HEK293 (cell line): ENCODE data around the gene CNGB1.
A peak's percentile ranks its signal among the peaks of the same experiment; 100 is the strongest.
"Not testable (repeated sequence)": the region's sequence is repeated elsewhere in the genome, so short reads cannot be mapped to it uniquely, and the experiment has no call there.

Source experiments
- CTCF ChIA-PET: fragments of 350-600 bp; formaldehyde crosslinking; extraction: SDS; loops from one replicate; lab custom pipeline; 2021; ENCODE audit warnings: antibody characterized with exemption; lab: Yijun Ruan, JAX
- POLR2A ChIA-PET: fragments of 300-600 bp; formaldehyde crosslinking; extraction: SDS; loops from one replicate; lab custom pipeline; 2020; ENCODE audit warnings: antibody characterized with exemption, inconsistent platforms; lab: Yijun Ruan, JAX
- H3K27ac ChIP-seq: fragments of 200-500 bp; sonication (Bioruptor generic); 2 replicates; pipeline ENCODE4 v1.5.1; 2014; ENCODE audit warnings: low read depth, low read length, control low read depth, inconsistent platforms; ENCODE audit errors: extremely low read depth
- H3K36me3 ChIP-seq, 2 experiments: fragments of 200-500 bp in 1 of 2; sonication (Bioruptor generic) in 1 of 2; 1 replicate in 1 of 2; 2 replicates in 1 of 2; pipeline ENCODE4 v1.5.1; 2014 to 2017; ENCODE audit warnings: inconsistent platforms in 2 of 2, low read length in 2 of 2; ENCODE audit not compliant: control insufficient read depth in 2 of 2, insufficient read depth in 1 of 2
- H3K4me1 ChIP-seq: fragments of 200-500 bp; sonication (Bioruptor generic); 2 replicates; pipeline ENCODE4 v1.5.1; 2014; ENCODE audit warnings: mild to moderate bottlenecking, low read length, inconsistent platforms; ENCODE audit not compliant: control insufficient read depth, insufficient read depth
- H3K4me3 ChIP-seq: 2 replicates; pipeline ENCODE4 v1.5.1; 2011; ENCODE audit warnings: low read depth, mild to moderate bottlenecking, control low read depth, low read length, moderate library complexity
- H3K9me3 ChIP-seq: fragments of 200-500 bp; sonication (Bioruptor generic); 2 replicates; pipeline ENCODE4 v1.5.1; 2014; ENCODE audit warnings: low read depth, low read length, inconsistent platforms; ENCODE audit not compliant: control insufficient read depth, insufficient read depth
- EGR2 ChIP-seq: fragments of 450-650 bp; formaldehyde crosslinking; IDR thresholded peaks from 2 replicates; pipeline ENCODE4 v1.5.1; 2016; ENCODE audit warnings: low read depth, missing biosample characterization, missing genetic modification characterization
- SCRT1 ChIP-seq: fragments of 450-650 bp; formaldehyde crosslinking; IDR thresholded peaks from 2 replicates; pipeline ENCODE4 v1.5.1; 2016; ENCODE audit warnings: missing biosample characterization, missing genetic modification characterization, borderline replicate concordance
- ZFHX2 ChIP-seq: fragments of 450-650 bp; formaldehyde crosslinking; conservative IDR thresholded peaks from 2 replicates; pipeline ENCODE4 v1.5.1; 2016; ENCODE audit warnings: missing biosample characterization, missing genetic modification characterization
- ZNF239 ChIP-seq: fragments of 450-650 bp; formaldehyde crosslinking; IDR thresholded peaks from 2 replicates; pipeline ENCODE4 v1.5.1; 2016; ENCODE audit warnings: missing biosample characterization, missing genetic modification characterization
- ZNF341 ChIP-seq: fragments of 450-650 bp; formaldehyde crosslinking; IDR thresholded peaks from 2 replicates; pipeline ENCODE4; 2016; ENCODE audit warnings: low read depth, missing biosample characterization, missing genetic modification characterization
- ZNF610 ChIP-seq: fragments of 450-650 bp; formaldehyde crosslinking; IDR thresholded peaks from 2 replicates; pipeline ENCODE4 v1.5.1; 2016; ENCODE audit warnings: missing biosample characterization, missing genetic modification characterization, borderline replicate concordance
- TF ChIP-seq, protein P1 (sequence below): fragments of 450-650 bp; formaldehyde crosslinking; IDR thresholded peaks from 2 replicates; pipeline ENCODE4 v1.5.1; 2016; ENCODE audit warnings: missing biosample characterization, missing genetic modification characterization
- TF ChIP-seq, protein P2 (sequence below): fragments of 450-650 bp; formaldehyde crosslinking; optimal IDR thresholded peaks from 2 replicates; pipeline ENCODE3; 2016; ENCODE audit warnings: missing biosample characterization, mild to moderate bottlenecking, missing genetic modification characterization
- TF ChIP-seq, protein P3 (sequence below): fragments of 450-650 bp; formaldehyde crosslinking; IDR thresholded peaks from 2 replicates; pipeline ENCODE4 v1.5.1; 2016; ENCODE audit warnings: missing biosample characterization, missing genetic modification characterization
- TF ChIP-seq, protein P4 (sequence below): fragments of 450-650 bp; IDR thresholded peaks from 2 replicates; pipeline ENCODE4 v1.5.1; 2018; ENCODE audit warnings: missing biosample characterization, mild to moderate bottlenecking, missing genetic modification characterization
- TF ChIP-seq, protein P5 (sequence below): fragments of 450-650 bp; formaldehyde crosslinking; IDR thresholded peaks from 2 replicates; pipeline ENCODE4 v1.5.1; 2016; ENCODE audit warnings: missing biosample characterization, missing genetic modification characterization
- TF ChIP-seq, protein P6 (sequence below): fragments of 450-650 bp; formaldehyde crosslinking; IDR thresholded peaks from 2 replicates; pipeline ENCODE4 v1.5.1; 2016; ENCODE audit warnings: missing biosample characterization, missing genetic modification characterization
- TF ChIP-seq, protein P7 (sequence below): fragments of 450-650 bp; formaldehyde crosslinking; IDR thresholded peaks from 2 replicates; pipeline ENCODE4 v1.5.1; 2017; ENCODE audit warnings: missing biosample characterization, missing genetic modification characterization

Gene CNGB1

DNA sequence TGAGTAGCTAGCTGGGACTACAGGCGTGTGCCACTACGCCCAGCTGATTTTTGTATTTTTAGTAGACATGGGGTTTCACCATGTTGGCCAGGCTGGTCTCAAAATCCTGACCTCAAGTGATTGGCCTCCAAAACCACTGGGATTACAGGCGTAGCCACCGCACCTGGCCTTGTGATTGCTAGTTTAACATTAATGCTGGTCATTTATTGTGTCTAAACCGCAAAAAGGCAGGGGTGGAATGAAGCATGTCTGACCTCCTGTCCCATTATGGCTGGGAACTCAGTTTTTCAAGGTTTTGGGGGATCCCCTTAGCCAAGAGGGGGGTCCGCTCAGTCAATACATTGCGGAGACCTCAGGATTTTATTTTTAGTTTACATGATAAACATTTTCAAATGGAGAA, 10.7 kb upstream of the CNGB1 start (continued):
- TF ChIP-seq, protein P1, sequence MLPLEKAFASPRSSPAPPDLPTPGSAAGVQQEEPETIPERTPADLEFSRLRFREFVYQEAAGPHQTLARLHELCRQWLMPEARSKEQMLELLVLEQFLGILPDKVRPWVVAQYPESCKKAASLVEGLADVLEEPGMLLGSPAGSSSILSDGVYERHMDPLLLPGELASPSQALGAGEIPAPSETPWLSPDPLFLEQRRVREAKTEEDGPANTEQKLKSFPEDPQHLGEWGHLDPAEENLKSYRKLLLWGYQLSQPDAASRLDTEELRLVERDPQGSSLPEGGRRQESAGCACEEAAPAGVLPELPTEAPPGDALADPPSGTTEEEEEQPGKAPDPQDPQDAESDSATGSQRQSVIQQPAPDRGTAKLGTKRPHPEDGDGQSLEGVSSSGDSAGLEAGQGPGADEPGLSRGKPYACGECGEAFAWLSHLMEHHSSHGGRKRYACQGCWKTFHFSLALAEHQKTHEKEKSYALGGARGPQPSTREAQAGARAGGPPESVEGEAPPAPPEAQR (tag by site-specific recombination): no peak

DNA sequence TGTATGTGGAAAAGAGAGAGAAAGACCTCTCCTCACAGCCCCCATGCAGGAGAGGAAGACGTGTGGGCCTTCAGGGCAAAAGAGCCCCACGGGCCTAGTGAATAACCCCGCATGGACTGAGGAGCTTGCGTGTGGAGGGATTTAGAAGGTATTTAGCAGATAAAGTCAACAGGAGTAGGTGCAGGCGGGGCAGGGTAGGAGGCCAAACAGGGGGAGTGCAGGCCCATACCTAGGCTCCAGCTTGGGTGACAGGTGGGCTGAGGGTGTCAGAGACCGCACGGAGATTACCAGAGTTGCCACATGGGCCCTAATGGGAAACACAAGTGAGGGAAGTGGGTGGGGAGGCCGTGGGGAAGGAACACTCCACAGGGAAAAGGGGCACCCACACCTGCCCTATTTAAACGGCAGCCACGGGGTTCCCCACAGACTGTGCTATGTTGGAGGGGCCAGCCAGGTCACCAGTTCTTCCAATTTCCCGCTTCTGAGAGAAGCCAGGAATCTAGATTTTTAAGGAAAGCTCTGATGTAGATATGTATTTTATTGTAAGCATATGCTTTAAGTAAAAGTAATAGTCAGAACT, 8.2 kb upstream of the CNGB1 start:
- Histone ChIP-seq H3K36me3 (no peaks in the 10 kb centered on the region), H3K9me3 (no peaks in the 10 kb centered on the region), H3K4me1 (no peaks in the 10 kb centered on the region), H3K27ac (no peak overlapping the region), H3K4me3 (no peak overlapping the region)
- CTCF ChIA-PET: interaction anchor here (0.6 to 0.7 kb wide), 2 partner anchors 116 to 146 kb away, joined by 3 read pairs; no protein-coding TSS in a partner anchor
- POLR2A ChIA-PET: no interaction called here
- TF ChIP-seq EGR2 (tag by site-specific recombination) (peak; percentile 40; the same call in 1 of the 2 replicates), ZFHX2 (tag by site-specific recombination) (0 out of 2 replicates have a peak, but pooled peaks have one; percentile 9), ZNF610 (tag by site-specific recombination) (no peak)

DNA sequence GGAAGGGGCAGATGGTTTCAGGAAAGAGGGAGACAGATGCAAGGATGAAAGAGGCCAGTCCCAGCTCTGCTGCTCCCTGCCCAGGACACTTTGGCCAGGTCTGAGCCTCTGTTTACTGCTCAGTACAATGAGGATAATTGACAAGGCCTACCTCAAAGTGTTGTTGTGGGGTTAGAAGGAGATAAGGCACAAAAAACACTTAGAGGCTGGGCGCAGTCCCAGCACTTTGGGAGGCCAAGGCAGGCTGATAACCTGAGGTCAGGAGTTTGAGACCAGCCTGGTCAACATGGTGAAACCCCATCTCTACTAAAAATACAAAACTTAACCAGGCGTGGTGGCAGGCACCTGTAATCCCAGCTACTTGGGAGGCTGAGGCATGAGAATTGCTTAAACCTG, 7.1 kb upstream of the CNGB1 start:
- POLR2A ChIA-PET, H3K9me3 ChIP-seq, H3K36me3 ChIP-seq, H3K4me3 ChIP-seq, H3K27ac ChIP-seq, H3K4me1 ChIP-seq: not testable (repeated sequence)
- CTCF ChIA-PET: interaction anchor here (0.5 kb wide), 1 partner anchor 81 kb away, joined by 3 read pairs; no protein-coding TSS in a partner anchor

DNA sequence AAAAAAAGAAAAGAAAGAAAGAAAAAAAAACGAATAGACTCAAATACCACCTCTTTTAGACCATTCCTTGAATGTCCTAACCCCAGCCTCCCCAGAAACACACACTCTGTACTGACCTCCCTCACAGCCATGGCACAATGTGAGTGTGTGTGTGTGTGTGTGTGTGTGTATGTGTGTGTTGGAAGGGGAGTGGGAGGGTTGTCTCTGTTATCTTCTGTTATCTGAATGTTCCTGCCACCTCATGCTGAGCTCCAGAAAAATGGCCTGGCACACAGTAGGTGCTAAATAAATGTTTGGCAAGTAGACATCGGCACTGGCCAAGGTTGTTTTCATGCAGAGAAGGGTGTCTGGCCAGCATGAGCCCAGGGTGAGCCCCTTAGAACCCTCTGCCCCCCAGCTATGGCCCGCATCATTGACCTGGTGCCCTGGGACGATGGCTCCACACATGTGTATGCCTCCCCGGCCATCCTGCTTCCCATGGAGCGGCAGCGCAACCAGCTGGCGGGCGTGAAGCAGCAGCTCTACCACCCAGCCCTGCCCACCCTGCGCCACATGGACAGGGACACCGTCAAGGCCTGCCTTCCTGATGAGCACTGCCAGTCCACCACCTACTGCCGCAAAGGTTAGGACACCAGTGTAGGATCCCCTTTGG, 6.6 kb upstream of the CNGB1 start:
- POLR2A ChIA-PET: no interaction called here
- Histone ChIP-seq H3K4me1 (no peaks in the 10 kb centered on the region), H3K9me3 (no peaks in the 10 kb centered on the region), H3K36me3 (no peaks in the 10 kb centered on the region), H3K27ac (no peak overlapping the region), H3K4me3 (no peak overlapping the region)
- CTCF ChIA-PET: interaction anchor here (0.5 kb wide), 1 partner anchor 80 kb away, joined by 3 read pairs; no protein-coding TSS in a partner anchor
- TF ChIP-seq EGR2 (tag by site-specific recombination) (peak; percentile 50; the same call in 1 of the 2 replicates), ZNF239 (tag by site-specific recombination) (no peak), SCRT1 (tag by site-specific recombination) (no peak), ZFHX2 (tag by site-specific recombination) (peak; percentile 44; the same call in 1 of the 2 replicates), ZNF341 (tag by site-specific recombination) (no peak)
- TF ChIP-seq, protein P2, sequence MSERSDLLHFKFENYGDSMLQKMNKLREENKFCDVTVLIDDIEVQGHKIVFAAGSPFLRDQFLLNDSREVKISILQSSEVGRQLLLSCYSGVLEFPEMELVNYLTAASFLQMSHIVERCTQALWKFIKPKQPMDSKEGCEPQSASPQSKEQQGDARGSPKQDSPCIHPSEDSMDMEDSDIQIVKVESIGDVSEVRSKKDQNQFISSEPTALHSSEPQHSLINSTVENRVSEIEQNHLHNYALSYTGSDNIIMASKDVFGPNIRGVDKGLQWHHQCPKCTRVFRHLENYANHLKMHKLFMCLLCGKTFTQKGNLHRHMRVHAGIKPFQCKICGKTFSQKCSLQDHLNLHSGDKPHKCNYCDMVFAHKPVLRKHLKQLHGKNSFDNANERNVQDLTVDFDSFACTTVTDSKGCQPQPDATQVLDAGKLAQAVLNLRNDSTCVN (tag by site-specific recombination): no peak
- TF ChIP-seq, protein P3, sequence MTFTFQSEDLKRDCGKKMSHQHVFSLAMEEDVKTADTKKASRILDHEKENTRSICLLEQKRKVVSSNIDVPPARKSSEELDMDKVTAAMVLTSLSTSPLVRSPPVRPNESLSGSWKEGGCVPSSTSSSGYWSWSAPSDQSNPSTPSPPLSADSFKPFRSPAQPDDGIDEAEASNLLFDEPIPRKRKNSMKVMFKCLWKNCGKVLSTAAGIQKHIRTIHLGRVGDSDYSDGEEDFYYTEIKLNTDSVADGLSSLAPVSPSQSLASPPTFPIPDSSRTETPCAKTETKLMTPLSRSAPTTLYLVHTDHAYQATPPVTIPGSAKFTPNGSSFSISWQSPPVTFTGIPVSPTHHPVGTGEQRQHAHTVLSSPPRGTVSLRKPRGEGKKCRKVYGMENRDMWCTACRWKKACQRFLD (tag by site-specific recombination): no peak
- TF ChIP-seq, protein P4, sequence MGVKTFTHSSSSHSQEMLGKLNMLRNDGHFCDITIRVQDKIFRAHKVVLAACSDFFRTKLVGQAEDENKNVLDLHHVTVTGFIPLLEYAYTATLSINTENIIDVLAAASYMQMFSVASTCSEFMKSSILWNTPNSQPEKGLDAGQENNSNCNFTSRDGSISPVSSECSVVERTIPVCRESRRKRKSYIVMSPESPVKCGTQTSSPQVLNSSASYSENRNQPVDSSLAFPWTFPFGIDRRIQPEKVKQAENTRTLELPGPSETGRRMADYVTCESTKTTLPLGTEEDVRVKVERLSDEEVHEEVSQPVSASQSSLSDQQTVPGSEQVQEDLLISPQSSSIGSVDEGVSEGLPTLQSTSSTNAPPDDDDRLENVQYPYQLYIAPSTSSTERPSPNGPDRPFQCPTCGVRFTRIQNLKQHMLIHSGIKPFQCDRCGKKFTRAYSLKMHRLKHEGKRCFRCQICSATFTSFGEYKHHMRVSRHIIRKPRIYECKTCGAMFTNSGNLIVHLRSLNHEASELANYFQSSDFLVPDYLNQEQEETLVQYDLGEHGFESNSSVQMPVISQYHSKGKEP (tag by site-specific recombination): no peak
- TF ChIP-seq, protein P5, sequence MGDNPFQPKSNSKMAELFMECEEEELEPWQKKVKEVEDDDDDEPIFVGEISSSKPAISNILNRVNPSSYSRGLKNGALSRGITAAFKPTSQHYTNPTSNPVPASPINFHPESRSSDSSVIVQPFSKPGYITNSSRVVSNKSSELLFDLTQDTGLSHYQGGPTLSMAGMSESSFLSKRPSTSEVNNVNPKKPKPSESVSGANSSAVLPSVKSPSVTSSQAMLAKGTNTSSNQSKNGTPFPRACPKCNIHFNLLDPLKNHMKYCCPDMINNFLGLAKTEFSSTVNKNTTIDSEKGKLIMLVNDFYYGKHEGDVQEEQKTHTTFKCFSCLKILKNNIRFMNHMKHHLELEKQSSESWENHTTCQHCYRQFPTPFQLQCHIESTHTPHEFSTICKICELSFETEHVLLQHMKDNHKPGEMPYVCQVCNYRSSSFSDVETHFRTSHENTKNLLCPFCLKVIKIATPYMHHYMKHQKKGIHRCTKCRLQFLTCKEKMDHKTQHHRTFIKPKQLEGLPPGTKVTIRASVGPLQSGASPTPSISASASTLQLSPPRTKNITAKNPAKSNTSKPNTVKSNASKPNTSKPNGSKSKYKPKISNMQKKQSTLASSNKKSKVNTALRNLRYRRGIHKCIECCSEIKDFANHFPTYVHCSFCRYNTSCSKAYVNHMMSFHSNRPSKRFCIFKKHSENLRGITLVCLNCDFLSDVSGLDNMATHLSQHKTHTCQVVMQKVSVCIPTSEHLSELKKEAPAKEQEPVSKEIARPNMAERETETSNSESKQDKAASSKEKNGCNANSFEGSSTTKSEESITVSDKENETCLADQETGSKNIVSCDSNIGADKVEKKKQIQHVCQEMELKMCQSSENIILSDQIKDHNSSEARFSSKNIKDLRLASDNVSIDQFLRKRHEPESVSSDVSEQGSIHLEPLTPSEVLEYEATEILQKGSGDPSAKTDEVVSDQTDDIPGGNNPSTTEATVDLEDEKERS: no peak
- TF ChIP-seq, protein P6, sequence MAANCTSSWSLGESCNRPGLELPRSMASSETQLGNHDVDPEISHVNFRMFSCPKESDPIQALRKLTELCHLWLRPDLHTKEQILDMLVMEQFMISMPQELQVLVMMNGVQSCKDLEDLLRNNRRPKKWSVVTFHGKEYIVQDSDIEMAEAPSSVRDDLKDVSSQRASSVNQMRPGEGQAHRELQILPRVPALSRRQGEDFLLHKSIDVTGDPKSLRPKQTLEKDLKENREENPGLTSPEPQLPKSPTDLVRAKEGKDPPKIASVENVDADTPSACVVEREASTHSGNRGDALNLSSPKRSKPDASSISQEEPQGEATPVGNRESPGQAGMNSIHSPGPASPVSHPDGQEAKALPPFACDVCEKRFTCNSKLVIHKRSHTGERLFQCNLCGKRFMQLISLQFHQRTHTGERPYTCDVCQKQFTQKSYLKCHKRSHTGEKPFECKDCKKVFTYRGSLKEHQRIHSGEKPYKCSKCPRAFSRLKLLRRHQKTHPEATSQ (tag by site-specific recombination): no peak
- TF ChIP-seq, protein P7, sequence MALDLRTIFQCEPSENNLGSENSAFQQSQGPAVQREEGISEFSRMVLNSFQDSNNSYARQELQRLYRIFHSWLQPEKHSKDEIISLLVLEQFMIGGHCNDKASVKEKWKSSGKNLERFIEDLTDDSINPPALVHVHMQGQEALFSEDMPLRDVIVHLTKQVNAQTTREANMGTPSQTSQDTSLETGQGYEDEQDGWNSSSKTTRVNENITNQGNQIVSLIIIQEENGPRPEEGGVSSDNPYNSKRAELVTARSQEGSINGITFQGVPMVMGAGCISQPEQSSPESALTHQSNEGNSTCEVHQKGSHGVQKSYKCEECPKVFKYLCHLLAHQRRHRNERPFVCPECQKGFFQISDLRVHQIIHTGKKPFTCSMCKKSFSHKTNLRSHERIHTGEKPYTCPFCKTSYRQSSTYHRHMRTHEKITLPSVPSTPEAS (tag by site-specific recombination): 0 out of 2 replicates have a peak, but pooled peaks have one; percentile 39
